Jurkat, Clone E6-1 (cell line): ENCODE measurements around the gene SLC5A11.
"Not testable (repeated sequence)": the region's sequence is repeated elsewhere in the genome, so short reads cannot be mapped to it uniquely, and the experiment has no call there.

ENCODE experiments used
- DNase-seq: peaks from one replicate; pipeline ENCODE4 v3.0.0-alpha.2; 2011; ENCODE audit warnings: low read depth, low spot score
- H3K4me3 ChIP-seq: 2 replicates; pipeline ENCODE4 v1.5.1; 2011; ENCODE audit warnings: mild to moderate bottlenecking, low read length, control low read depth, moderate library complexity

SLC5A11 gene

DNA sequence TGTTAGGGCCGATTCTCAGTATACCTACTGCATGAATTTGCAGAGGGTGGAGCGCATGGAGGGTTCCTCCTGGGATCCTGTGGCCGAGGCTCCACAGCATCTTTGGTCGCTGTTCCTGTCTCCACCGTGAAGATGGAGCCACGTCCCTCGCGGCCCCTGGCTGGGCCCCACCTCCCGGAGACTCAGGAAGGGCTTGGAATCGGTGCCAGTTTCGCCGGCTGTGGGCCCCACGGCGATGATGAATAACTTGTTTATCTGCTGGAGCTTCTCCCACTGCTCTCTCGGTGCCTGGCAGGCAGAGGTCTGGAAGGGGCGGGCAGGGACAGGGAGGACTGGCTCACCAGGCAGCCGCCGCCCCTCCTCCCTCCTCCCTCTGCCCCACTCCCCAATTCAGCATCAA lies 8.1 kb downstream of the SLC5A11 start:
- no peak overlapping the region for H3K4me3 ChIP-seq
- no peak for DNase-seq

DNA sequence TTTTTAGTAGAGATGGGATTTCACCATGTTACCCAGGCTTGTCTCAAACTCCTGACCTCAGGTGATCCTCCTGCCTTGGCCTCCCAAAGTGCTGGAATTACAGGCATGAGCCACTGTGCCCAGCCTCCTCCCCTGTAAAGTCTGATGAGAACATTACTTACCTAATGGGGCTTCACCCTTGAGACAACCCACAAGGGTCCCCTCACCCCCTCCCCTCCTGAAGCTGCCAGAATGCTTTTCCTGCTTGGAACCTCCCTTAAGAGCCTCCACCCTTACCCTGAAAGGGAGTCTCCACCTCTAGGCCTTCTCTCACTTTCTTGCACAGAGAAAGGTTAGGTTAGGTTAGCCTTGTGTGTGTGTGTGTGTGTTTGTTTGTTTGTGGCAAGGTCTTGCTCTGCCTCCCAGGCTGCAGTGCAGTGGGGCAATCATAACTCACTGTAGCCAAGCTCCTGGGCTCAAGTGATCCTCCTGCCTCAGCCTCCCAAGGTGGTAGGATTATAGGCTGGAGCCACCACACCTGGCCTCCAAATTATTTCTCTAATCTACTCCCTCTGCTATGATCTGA lies 8.9 kb downstream of the SLC5A11 start:
- H3K4me3 ChIP-seq = no peak overlapping the region
- no peak for DNase-seq

DNA sequence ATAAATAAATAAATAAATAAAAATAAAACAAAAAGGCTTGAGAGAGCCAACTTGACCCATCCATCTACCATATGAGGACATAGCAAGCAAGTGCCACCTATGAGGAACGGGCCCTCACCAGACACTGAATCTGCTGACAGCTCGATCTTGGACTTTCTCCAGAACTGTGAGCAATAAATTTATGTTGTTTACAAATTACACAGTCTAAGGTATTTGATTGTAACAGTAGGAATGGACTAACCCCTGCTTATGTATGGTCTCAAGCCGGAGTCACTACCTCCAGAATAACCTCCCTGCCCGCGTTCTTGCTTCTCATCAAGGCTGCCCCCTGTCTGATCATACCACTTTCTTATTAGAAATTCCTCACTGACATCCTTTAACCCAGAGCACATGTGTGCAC lies 9.9 kb downstream of the SLC5A11 start:
- no peak for DNase-seq
- H3K4me3 ChIP-seq = no peak overlapping the region

DNA sequence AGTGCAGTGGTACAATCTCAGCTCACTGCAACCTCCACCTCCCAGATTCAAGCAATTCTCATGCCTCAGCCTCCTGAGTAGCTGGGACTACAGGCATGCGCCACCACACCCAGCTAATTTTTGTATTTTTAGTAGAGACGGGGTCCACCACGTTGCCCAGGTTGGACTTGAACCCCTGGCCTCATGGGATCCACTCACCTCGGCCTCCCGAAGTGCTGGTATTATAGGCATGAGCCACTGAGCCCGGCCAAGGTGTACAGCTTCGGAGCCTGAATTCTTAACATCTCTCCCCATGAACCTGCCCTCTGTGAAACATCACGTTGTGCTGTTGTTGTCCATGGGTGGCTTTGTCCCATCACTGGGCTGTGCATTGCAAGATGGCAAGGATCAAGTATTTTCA lies 11.1 kb downstream of the SLC5A11 start:
- not testable (repeated sequence) for DNase-seq, H3K4me3 ChIP-seq

DNA sequence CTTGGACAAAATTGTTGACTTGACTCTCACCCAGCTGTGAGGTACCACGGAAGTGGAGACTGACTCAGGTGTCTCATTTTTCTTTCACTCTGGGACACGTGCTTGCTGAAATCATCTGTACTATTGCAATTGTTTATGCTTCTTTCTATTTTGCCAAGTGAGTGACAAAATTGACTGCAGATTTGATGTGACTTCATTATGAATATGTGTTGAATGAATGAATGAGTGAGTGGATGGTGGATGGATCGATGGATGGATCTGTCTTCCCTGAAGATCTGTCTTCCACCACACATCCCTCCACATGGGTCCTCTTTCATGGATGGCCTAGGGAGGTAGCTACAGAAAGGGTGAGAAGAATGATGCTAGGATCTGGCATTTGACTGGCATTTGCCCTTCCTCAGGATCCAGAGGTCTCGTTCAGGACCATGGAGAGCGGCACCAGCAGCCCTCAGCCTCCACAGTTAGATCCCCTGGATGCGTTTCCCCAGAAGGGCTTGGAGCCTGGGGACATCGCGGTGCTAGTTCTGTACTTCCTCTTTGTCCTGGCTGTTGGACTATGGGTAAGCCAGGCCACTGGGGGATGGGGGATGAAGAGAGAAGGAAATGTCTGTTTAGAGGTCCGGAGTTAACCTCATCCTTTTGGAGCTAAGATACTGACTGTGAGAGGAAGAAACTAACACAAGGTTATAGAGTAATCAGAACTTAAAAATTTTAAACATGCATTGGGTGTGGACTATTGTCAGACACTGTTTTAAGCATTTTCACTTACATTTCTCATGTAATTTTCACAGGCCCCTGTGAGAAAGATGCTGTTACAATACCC lies 12.7 kb downstream of the SLC5A11 start:
- DNase-seq = peak; percentile 39
- no peak overlapping the region for H3K4me3 ChIP-seq

DNA sequence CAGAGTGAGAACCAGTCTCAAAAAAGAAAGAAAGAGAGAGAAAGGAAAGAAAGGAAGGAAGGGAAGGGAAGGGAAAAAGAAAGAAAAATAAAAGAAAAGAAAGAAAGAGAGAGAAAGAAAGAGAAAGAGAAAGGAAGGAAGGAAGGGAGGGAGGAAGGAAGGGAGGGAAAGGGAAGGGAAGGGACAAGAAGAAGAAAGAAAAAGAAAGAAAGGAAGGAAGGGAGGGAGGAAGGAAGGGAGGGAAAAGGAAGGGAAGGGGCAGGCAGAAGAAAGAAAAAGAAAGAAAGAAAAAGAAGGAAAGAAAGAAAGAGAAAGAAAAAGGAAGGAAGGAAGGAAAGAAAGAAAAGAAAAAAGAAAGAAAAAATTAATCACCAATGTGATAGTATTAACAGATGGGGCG lies 15.7 kb downstream of the SLC5A11 start:
- DNase-seq = no peak
- no peak overlapping the region for H3K4me3 ChIP-seq

DNA sequence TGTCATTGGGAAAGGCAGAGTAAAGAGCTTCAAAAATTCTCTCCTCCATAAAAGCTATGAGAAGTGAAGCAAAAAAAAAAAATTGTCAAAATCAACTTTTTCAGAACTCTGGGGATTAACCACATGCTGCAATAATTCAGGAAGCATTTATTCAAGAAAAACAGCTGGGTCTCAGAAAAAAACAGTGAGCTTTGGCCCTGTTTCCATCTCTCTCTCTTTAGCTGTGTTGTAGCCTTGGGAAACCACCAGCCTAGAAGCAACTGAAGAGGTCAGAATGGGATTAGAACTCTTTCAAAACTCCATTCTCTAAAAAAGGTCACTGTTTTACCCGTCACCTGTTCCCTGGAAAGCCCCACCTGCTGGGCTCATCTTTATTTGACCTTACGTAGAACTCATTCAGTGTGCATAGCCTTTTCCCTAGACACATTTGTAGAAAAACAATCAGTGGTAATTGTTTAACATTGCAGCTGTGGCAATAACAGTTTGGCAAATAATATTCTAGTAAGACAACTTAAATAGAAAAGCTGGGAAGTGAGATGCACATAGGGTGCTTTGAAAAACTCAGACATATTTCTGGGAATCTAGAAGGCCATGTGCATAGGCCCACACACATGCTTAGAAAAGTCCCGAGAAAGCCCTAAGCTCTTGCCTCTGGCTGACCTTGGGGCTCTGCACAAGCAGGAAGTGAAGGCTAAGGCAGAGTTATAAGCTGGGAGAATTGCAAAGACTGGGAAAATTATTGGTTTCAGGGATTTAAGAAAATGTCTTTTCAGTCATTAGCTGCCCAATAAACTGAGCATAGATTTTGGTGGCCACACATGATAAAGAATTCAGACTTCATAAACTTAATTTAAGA lies 18.0 kb downstream of the SLC5A11 start:
- no peak overlapping the region for H3K4me3 ChIP-seq
- DNase-seq = no peak

DNA sequence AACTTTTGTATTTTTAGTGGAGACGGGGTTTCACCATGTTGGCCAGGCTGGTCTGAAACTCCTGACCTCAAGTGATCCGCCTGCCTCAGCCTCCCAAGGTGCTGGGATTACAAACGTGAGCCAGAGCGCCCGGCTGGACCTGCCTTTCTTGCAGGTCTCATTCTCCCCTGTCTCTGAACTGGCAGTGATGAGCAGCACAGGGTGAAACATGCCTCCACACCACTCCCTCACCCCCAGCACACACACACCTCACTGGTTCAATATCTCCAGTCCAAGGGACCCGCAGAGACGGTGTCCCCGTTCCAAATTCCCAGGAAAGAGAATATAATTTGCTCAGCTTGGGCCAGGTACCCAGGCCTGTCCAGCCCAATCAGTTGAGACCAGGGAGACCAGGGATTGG lies 23.3 kb downstream of the SLC5A11 start:
- no peak overlapping the region for H3K4me3 ChIP-seq
- DNase-seq = no peak

DNA sequence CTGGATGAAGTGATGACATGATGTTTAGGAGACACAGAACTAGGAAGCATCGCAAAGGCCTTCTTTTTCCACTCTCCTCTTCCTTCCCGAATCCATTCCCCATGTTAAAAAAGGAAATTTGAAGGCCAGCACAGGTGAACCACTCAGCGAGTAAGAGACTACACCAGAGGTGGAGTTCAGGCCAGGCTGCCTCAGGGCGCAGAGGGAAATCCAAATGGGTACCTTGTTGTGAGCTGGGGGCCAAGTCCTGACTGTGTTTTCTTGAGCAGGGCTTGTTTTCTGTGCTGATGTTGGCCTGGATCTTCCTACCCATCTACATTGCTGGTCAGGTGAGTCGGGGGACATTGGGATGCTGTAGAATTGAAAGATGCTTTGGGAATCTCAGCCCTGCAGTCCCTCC lies 26.1 kb downstream of the SLC5A11 start:
- no peak for DNase-seq
- no peak overlapping the region for H3K4me3 ChIP-seq

DNA sequence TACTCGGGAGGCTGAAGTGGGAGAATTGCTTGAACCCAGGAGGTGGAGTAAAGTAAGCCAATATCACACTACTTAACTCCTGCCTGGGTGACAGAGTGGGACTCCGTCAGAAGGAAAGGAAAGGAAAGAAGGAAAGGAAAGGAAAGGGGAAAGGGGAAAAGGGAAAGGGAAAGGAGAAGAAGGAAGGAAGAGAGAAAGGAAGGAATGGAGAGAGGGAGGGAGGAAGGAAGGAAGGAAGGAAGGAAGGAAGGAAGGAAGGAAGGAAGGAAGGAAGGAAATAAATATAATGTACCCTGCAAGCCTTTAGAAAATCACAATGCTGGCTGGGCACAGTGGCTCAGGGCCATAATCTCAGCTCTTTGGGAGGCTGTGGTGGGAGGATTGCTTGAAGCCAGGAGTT lies 27.3 kb downstream of the SLC5A11 start:
- DNase-seq = no peak
- no peak overlapping the region for H3K4me3 ChIP-seq

DNA sequence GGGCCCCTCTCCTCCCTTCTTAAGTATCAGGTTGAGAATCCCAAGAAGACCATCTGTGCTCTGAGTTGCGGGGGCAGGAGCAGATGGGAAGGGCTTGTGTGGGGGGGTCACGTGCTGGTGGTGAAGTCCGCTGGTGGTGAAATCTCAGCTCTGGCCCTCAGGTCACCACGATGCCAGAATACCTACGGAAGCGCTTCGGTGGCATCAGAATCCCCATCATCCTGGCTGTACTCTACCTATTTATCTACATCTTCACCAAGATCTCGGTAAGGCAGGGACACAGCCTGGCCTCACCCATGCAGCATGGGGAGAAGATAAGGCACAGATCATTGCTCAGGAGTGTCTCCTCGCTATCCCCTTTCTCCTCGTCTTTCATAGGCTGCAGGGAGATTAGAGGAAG lies 29.7 kb downstream of the SLC5A11 start:
- no peak for DNase-seq
- no peak overlapping the region for H3K4me3 ChIP-seq

DNA sequence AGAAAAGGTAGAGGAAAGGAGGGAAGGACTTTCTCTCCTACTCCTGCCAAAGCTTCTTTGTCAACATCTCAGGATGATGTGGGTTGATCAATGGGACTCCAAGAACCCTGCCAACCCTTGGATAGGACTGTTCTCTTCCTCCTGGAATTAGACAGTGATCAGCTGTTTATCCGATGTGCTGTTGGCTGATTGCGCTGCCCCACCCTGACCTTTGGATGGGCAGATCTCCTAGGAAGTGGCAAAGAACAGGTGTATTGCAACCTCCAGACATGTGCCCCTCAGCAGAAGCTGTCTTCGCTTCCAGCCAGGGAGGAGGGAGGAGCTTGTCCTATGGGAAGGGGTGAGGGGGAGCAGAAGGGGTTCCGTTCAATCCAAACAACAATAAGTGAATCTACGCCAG lies 30.5 kb downstream of the SLC5A11 start:
- no peak for DNase-seq
- no peak overlapping the region for H3K4me3 ChIP-seq

DNA sequence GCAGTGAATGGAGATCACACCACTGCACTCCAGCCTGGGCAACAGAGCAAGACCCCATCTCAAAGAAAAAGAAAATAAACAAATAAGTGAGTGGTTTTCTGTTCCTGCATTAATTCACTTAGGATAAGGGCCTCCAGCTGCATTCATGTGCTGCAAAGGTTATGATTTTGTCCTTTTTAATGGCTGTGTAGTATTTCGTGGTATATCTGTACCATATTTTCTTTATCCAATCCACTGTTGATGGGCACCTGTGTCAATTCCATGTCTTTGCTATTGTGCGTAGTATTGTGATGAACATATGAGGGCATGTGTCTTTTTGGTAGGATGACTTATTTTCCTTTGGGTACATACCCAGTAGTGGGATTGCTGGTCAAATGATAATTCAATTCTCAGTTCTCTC lies 33.9 kb downstream of the SLC5A11 start:
- H3K4me3 ChIP-seq = no peak overlapping the region
- no peak for DNase-seq

DNA sequence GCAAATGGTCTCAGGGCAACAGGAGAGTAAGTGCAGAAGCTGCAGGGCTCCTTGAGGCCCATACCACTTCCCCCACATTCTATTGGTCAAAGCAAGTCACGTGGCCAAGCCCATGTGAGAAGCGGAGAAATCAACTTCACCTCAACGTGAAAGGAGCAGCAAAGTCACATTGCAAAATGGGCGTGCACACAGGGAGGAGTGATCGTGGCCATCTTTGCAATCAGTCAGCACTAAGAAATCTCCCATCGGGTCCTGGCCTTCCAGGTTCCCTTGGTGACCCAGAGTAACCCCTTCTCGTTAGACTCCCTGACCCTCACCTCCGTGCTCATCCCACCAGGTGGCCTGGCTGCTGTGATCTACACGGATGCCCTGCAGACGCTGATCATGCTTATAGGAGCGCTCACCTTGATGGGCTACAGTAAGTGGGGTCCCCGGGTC lies 38.0 kb downstream of the SLC5A11 start:
- DNase-seq = peak; percentile 11
- no peak overlapping the region for H3K4me3 ChIP-seq

DNA sequence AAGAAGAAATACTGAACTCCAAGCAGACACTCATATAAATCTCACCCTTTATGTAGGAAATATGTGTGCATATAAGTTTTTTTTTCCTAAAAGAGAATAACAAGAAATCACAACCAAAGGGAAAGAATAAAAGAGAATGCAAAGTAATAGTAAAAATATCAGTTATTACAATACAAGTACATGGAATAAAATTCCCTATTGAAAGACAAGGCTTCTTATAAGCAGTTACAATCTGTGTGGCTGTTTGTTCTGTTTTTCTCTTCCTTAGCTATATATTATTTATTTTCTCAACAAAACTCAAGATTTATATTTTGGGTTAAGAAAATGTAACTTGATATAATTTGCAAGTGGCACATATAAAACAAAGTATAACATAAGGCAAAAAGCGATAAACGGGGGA lies 41.7 kb downstream of the SLC5A11 start:
- H3K4me3 ChIP-seq = no peak overlapping the region
- no peak for DNase-seq

DNA sequence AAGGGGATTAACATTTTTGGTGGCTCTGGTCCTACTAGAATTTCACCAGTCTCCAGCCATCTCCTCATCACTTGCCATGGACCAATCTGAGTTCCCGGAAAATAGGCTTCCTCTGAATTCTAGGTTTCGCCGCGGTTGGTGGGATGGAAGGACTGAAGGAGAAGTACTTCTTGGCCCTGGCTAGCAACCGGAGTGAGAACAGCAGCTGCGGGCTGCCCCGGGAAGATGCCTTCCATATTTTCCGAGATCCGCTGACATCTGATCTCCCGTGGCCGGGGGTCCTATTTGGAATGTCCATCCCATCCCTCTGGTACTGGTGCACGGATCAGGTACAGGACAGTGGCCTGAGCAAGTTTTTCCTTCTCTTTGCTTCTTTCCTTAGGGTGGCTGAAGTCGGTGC lies 45.0 kb downstream of the SLC5A11 start:
- no peak overlapping the region for H3K4me3 ChIP-seq
- no peak for DNase-seq

DNA sequence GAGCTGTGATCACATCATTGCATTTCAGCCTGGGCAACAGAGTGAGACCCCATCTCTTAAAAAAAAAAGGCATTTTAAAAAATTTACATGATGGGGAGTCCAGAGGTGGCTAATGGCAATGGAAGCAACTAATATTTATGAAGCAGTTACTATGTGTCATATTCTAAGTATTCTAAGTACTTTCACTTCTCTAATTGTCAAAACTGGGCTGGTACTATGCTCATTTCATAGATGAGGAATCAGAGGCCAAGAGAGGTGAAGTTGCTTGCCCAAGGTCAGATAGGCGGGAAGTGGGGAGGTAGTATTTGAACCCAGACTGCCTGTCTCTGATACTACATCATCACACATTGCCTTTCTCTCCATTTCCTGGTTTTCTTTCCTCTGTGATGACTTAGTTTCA lies 50.7 kb downstream of the SLC5A11 start:
- DNase-seq = no peak
- H3K4me3 ChIP-seq = no peak overlapping the region

DNA sequence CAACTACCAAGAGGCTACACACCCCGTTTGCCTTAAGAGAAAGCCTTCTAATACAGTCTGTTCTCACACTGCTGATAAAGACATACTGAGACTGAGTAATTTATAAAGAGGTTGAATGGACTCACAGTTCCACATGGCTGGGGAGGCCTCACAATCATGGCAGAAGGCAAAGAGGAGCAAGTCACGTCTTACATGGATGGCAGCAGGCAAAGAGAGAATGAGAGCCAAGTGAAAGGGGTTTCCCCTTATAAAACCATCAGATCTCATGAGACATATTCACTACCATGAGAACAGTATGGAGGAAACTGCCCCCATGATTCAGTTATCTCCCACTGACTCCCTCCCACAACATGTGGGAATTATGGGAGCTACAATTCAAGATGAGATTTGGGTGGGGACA lies 51.8 kb downstream of the SLC5A11 start:
- not testable (repeated sequence) for H3K4me3 ChIP-seq, DNase-seq

DNA sequence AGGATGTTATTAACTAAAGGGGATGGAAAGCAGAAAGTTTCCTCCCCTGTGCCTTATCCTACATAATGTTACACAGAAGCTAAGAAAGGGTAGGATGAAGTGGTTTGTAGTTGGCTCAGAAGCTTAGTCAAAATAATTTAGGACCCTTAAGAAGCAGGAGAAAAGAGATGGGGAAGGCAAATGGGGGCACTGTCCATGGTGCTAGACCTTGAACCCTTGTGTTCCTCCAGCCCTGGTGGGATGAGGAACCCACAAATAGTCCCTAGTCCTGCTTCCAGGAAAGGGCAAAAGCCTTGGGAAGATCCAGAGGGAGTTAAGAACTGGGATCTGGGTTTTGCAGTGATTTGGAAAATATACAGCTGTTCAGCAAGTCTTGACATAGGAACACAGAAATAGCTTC lies 54.5 kb downstream of the SLC5A11 start:
- DNase-seq = no peak
- no peak overlapping the region for H3K4me3 ChIP-seq

DNA sequence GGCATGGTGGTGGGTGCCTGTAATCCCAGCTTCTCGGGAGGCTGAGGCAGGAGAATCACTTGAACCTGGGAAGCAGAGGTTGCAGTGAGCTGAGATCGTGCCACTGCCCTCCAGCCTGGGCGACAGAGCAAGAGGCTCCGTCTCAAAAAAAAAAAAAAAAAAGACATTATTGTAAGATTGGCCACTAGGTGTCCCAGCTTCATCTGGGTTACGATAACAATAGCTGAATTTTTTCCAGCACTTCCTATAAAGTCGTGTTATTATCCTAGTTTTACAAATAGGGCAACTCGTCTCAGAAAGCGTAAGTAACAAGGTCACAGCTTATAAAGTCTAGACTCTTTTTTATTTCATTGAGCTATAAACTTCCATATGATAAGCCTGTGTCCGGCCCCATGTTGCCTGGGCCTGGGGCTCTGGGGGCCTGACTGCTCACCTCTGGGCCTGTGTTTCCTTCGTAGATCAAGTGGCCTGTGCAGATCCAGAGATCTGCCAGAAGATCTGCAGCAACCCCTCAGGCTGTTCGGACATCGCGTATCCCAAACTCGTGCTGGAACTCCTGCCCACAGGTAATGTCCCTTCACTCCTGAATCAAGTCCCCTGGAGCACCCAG lies 60.5 kb downstream of the SLC5A11 start:
- DNase-seq = no peak
- H3K4me3 ChIP-seq = no peak overlapping the region
